K562 (cell line): ENCODE results near the gene UBXN10. TPM values are rescaled to one million over a fixed set of nuclear protein-coding genes. Genes with fewer than 3 reads are reported as not detected.

Experiments used
- ATAC-seq: fragments of 200-7000 bp; cut with Tn5 transposase; 3 replicates; pipeline ENCODE4 v1.9.1; 2020; ENCODE audit warnings: moderate library complexity
- BruUV-seq: library from RNA; stranded (reverse); fragments of 400-500 nt; replicated peaks from 2 replicates; lab custom pipeline; 2021; lab: Mats Ljungman, UMichigan
- CTCF ChIA-PET: fragments of 300-600 bp; formaldehyde crosslinking; extraction: SDS; loops from one replicate; lab custom pipeline; 2021; ENCODE audit warnings: low intra/inter-chr PET ratio; lab: Yijun Ruan, JAX
- POLR2A ChIA-PET: fragments of 300-600, 350-650 bp; sonication (Branson Sonifier 250); formaldehyde crosslinking; extraction: SDS; loops from one replicate; lab custom pipeline; 2021; ENCODE audit warnings: antibody characterized with exemption, inconsistent platforms; lab: Yijun Ruan, JAX
- DNase-seq, 4 experiments: peaks; one replicate each; pipeline versions ENCODE4 v3.0.0 to v3.0.0-alpha.2; 2011 to 2018; ENCODE audit warnings: low spot score in 3 of 4, mixed read lengths in 3 of 4; ENCODE audit errors: extremely low read depth in 1 of 4
- FAIRE-seq: peaks from 2 replicates; lab custom pipeline; 2011; peaks lifted over from hg19 to GRCh38; lab: Jason Lieb, UNC
- H2AFZ ChIP-seq: 2 replicates; pipeline ENCODE4 v1.6.0; 2011; ENCODE audit warnings: low read depth, low read length, control low read depth, inconsistent platforms
- H3K27ac ChIP-seq: fragments of 200-600 bp; 3 replicates; pipeline ENCODE4 v1.8.0; 2011; ENCODE audit warnings: low read depth, mild to moderate bottlenecking, control low read depth, inconsistent platforms, low read length, moderate library complexity, mixed read lengths; ENCODE audit errors: extremely low read depth
- H3K27me3 ChIP-seq, 2 experiments: fragments of 300-600 bp in 1 of 2; 2 replicates in 1 of 2; 3 replicates in 1 of 2; pipeline versions ENCODE4 v1.6.0 to v1.8.0; 2011; ENCODE audit warnings: inconsistent platforms in 2 of 2, low read length in 2 of 2, mild to moderate bottlenecking in 1 of 2, mixed read lengths in 1 of 2, moderate library complexity in 1 of 2; ENCODE audit not compliant: control insufficient read depth in 2 of 2, insufficient read depth in 2 of 2
- H3K36me3 ChIP-seq: fragments of 300-600 bp; 3 replicates; pipeline ENCODE4 v1.8.0; 2011; ENCODE audit warnings: mild to moderate bottlenecking, low read length, inconsistent platforms; ENCODE audit not compliant: control insufficient read depth, insufficient read depth
- H3K4me1 ChIP-seq, 2 experiments: fragments of 200-600 bp in 1 of 2; replicated peaks in 1 of 2; 2 replicates in 1 of 2; 3 replicates in 1 of 2; pipeline versions ENCODE4 v1.5.1 to v1.8.0; 2011; ENCODE audit warnings: inconsistent platforms in 2 of 2, low read length in 2 of 2, mild to moderate bottlenecking in 1 of 2, mixed read lengths in 1 of 2, moderate library complexity in 1 of 2; ENCODE audit not compliant: control insufficient read depth in 2 of 2, insufficient read depth in 2 of 2
- H3K4me2 ChIP-seq: 2 replicates; pipeline ENCODE4 v1.6.1; 2011; ENCODE audit warnings: low read length, control low read depth, inconsistent platforms, mixed read lengths; ENCODE audit not compliant: insufficient read depth
- H3K4me3 ChIP-seq: fragments of 200-600 bp; sonication (generic), shearing (Covaris generic); 2 replicates; pipeline ENCODE4 v1.5.1; 2016; ENCODE audit warnings: control low read depth, inconsistent platforms
- H3K79me2 ChIP-seq: fragments of 200-600 bp; 3 replicates; pipeline ENCODE4 v1.8.0; 2011; ENCODE audit warnings: low read length, inconsistent platforms; ENCODE audit not compliant: control insufficient read depth, insufficient read depth
- H3K9ac ChIP-seq, 2 experiments: 2 replicates each; pipeline versions ENCODE4 v1.6.0 to v1.6.1; 2011; ENCODE audit warnings: low read depth in 2 of 2, low read length in 2 of 2, control low read depth in 1 of 2, inconsistent platforms in 1 of 2, mild to moderate bottlenecking in 1 of 2, mixed read lengths in 1 of 2; ENCODE audit not compliant: insufficient read depth in 1 of 2
- H3K9me1 ChIP-seq: one replicate; pipeline ENCODE4 v1.6.0; 2011; ENCODE audit warnings: inconsistent platforms, mild to moderate bottlenecking, low read length, moderate library complexity; ENCODE audit not compliant: control insufficient read depth, insufficient read depth
- H3K9me3 ChIP-seq: replicated peaks from 2 replicates; pipeline ENCODE4 v1.5.1; 2011; ENCODE audit warnings: low read depth, low read length, inconsistent platforms; ENCODE audit not compliant: control insufficient read depth, insufficient read depth
- H4K20me1 ChIP-seq: replicated peaks from 2 replicates; pipeline ENCODE4 v1.6.1; 2011; ENCODE audit warnings: low read length, inconsistent platforms, mixed read lengths; ENCODE audit not compliant: control insufficient read depth, insufficient read depth
- BDP1 ChIP-seq: IDR thresholded peaks from 3 replicates; pipeline ENCODE4 v1.6.1; 2011; ENCODE audit not compliant: insufficient read length, insufficient read depth
- CXXC5 ChIP-seq: fragments of 250-450 bp; sonication (Bioruptor Pico); IDR thresholded peaks from 2 replicates; pipeline ENCODE4 v1.8.0; 2022; ENCODE audit warnings: inconsistent platforms, mild to moderate bottlenecking, moderate library complexity
- DMBX1 ChIP-seq: fragments of 250-450 bp; sonication (Bioruptor Pico); IDR thresholded peaks from 2 replicates; pipeline ENCODE4 v1.8.0; 2022; ENCODE audit warnings: inconsistent platforms, mild to moderate bottlenecking, moderate library complexity, borderline replicate concordance
- HMBOX1 ChIP-seq: sonication (generic); IDR thresholded peaks from 2 replicates; pipeline ENCODE4 v1.6.1; 2016
- NFXL1 ChIP-seq: fragments of 450-650 bp; formaldehyde crosslinking; IDR thresholded peaks from 2 replicates; pipeline ENCODE4 v1.4.0; 2021; ENCODE audit warnings: mild to moderate bottlenecking
- PML ChIP-seq: IDR thresholded peaks from 2 replicates; pipeline ENCODE4 v1.6.1; 2012; ENCODE audit warnings: low read length, inconsistent platforms
- RCOR1 ChIP-seq, 2 experiments: IDR thresholded peaks; 2 replicates each; pipeline ENCODE4 v1.6.1; 2012; ENCODE audit warnings: low read depth in 2 of 2, low read length in 2 of 2, borderline replicate concordance in 1 of 2, improper control_type of control experiment in 1 of 2
- RREB1 ChIP-seq: fragments of 250-450 bp; sonication (Bioruptor Pico); IDR thresholded peaks from 2 replicates; pipeline ENCODE4 v1.4.0; 2020
- SAFB ChIP-seq: fragments of 200-400 bp; formaldehyde crosslinking; IDR thresholded peaks from 2 replicates; pipeline ENCODE4 v1.6.1; 2017; ENCODE audit warnings: low read depth, low read length, borderline replicate concordance
- THRB ChIP-seq: fragments of 450-650 bp; formaldehyde crosslinking; conservative IDR thresholded peaks from 2 replicates; pipeline ENCODE4 v1.4.0; 2022; ENCODE audit warnings: mild to moderate bottlenecking, missing genetic modification characterization
- TRIM25 ChIP-seq: fragments of 450-650 bp; IDR thresholded peaks from 2 replicates; pipeline ENCODE4 v1.7.0; 2016; ENCODE audit warnings: borderline replicate concordance
- WGBS: fragments of 100-300 bp; shearing (Covaris generic); methylation state at CpG from one replicate; pipeline ENCODE4 v1.1.6; 2016; ENCODE audit warnings: low coverage, mixed read lengths; ENCODE audit not compliant: insufficient coverage; ENCODE audit errors: missing lambda C conversion rate; 5-methylcytosine and 5-hydroxymethylcytosine counted together
- in situ Hi-C: fragments of 300-500 bp; cut with MboI; formaldehyde crosslinking; loops from 4 replicates; pipeline ENCODE4 v1.15.0; 2018; ENCODE audit warnings: inconsistent platforms, mixed read lengths
- intact Hi-C: fragments of 100-400 bp; cut with micrococcal nuclease; formaldehyde crosslinking; loops from 2 replicates; pipeline ENCODE4 v1.14.2; 2022
- polyA plus RNA-seq, 8 experiments: library from polyadenylated mRNA; depleted of rRNA in 4 of 8; stranded (reverse) in 5 of 8; unstranded in 3 of 8; fragments of >200 nt; fragmentation: Nextera tagmentation in 2 of 8; fragmentation: Illumina TruSeq in 1 of 8; extraction: Ambion mirVana in 2 of 8; extraction: Trizol in 1 of 8; gene quantifications; 2 replicates each; pipeline versions ENCODE4 v1.2.1 to v1.2.3, GENCODE V29; 2011 to 2014; ENCODE audit warnings: inconsistent platforms in 1 of 8, missing spikeins in 1 of 8
- total RNA-seq, 7 experiments: library from RNA; depleted of rRNA in 6 of 7; stranded (reverse); fragments of >200 nt in 6 of 7; fragmentation: Illumina TruSeq in 2 of 7; extraction: Trizol in 2 of 7; gene quantifications; 2 replicates each; pipeline versions ENCODE4 v1.2.1 to v1.2.3, GENCODE V29; 2011 to 2021; ENCODE audit warnings: low replicate concordance in 1 of 7

UBXN10 gene
- total and polyA plus RNA-seq, 9 of the 15 experiments (the other 6 are each of a cell fraction or from before 2014, with no cell fraction given) = 10.7 to 17.7 (median 13.6) TPM

- intact Hi-C loops = loop anchor here (5.0 kb wide), 1 partner anchor 35 kb away; no protein-coding TSS in a partner anchor
- DNase-seq (peak; percentile 82 to 92 (median 84)), ATAC-seq (peak; percentile 91), FAIRE-seq (peak; percentile 78)
- Histone ChIP-seq H3K9ac (no peak overlapping the region), H3K9me1 (no peaks in the 10 kb centered on the region), H4K20me1 (no peaks in the 10 kb centered on the region), H3K27ac (no peak overlapping the region), H3K36me3 (peaks cover 8% of the 10 kb centered on the region; the same call in 2 of the 3 replicates), H3K79me2 (peaks cover 1% of the 10 kb centered on the region; the same call in 1 of the 3 replicates), H3K9me3 (no peaks in the 10 kb centered on the region), H3K4me3 (no peak overlapping the region), H3K4me1 (peaks cover 22 to 42% of the 10 kb centered on the region in 2 experiments), H2AFZ (no peak overlapping the region), H3K27me3 (no peaks in the 10 kb centered on the region), H3K4me2 (peak overlapping the region; percentile 9; the same call in 1 of the 2 replicates)
- WGBS = 6% methylated on average over 5 of the region's 6 CpGs
- BruUV-seq = no TSS peak
- ChIA-PET CTCF (no interaction called here), POLR2A (interaction anchor here (0.6 to 1.2 kb wide), 3 partner anchors 10 to 490 kb away, joined by 3 to 7 read pairs (median 3); no protein-coding TSS in a partner anchor)
- in situ Hi-C loops = no loop called here
- no peak for TF ChIP-seq NFXL1
- no peak for TF ChIP-seq SAFB
- 0 out of 2 replicates have a peak, but pooled peaks have one; percentile 44 for TF ChIP-seq THRB (CRISPR knock-in tag)
- 0 out of 2 replicates have a peak, but pooled peaks have one; percentile 14 for TF ChIP-seq DMBX1 (CRISPR knock-in tag)
- TF ChIP-seq TRIM25 = 0 out of 2 replicates have a peak, but pooled peaks have one; percentile 24
- TF ChIP-seq HMBOX1 = peak; percentile 36; the same call in 1 of the 2 replicates
- 0 out of 2 replicates have a peak, but pooled peaks have one; percentile 72 for TF ChIP-seq RREB1 (CRISPR knock-in tag)
- 0 out of 2 replicates have a peak, but pooled peaks have one; percentile 30 for TF ChIP-seq CXXC5 (CRISPR knock-in tag)
- no peak for TF ChIP-seq BDP1
- peak; percentile 87 to 95 for TF ChIP-seq RCOR1 (IDR thresholded peaks at IDR 0.05; ENCODE audit: borderline replicate concordance in 1 of 2, low read depth in 2 of 2, low read length in 2 of 2)
- peak; percentile 54; the same call in 1 of the 2 replicates for TF ChIP-seq PML
Observed at GRCh38 chr1:20197329-20197791, 11.5 kb downstream of the UBXN10 start.
